Epithelial cell of esophagus (primary cell): ENCODE data around the gene IFI27L1.

Experiments
- DNase-seq: peaks from one replicate; pipeline ENCODE4 v3.0.0; 2010; ENCODE audit warnings: low read depth
- H3K4me3 ChIP-seq: 2 replicates; pipeline ENCODE4 v1.5.1; 2011; ENCODE audit warnings: mild to moderate bottlenecking, low read length, control low read depth
- TF ChIP-seq, protein P1 (sequence below): IDR thresholded peaks from 2 replicates; pipeline ENCODE4 v1.5.1; 2011; ENCODE audit warnings: low read depth, mild to moderate bottlenecking, low read length, control low read depth, inconsistent platforms; ENCODE audit not compliant: insufficient read depth; ENCODE audit errors: missing control alignments

Gene IFI27L1

DNA sequence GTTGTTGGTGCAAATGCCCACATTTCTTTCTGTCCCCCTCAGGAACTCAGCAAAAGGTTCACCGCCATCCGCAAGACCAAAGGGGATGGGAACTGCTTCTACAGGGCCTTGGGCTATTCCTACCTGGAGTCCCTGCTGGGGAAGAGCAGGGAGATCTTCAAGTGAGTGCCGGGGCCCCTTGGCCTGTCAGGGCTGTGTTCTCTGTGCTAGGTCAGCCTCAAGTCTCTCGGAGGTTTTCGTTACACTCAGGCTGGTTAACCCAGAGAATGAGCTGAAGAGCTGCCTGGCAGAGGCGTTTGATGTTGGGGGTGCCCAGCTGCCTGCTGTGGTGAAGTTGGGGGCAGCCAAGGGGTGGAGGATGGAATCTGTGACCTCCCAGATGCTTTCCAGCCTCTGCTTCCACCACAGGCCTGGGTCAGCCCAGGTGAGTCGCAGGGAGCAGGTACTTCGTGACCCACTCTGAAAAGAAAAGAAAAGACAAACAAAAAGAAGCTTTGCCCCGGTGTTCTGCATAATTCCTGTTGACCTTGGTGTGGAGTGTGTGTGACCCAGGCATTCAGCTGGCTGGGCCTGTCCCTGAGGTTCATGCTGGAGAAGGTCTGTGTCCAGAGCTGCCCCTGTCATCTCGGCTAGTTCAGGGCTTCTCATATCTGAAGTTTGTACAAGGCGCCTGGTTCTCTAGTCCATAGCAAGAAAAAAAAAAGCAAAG lies 42.0 kb upstream of the IFI27L1 start:
- DNase-seq = no peak
- TF ChIP-seq, protein P1, sequence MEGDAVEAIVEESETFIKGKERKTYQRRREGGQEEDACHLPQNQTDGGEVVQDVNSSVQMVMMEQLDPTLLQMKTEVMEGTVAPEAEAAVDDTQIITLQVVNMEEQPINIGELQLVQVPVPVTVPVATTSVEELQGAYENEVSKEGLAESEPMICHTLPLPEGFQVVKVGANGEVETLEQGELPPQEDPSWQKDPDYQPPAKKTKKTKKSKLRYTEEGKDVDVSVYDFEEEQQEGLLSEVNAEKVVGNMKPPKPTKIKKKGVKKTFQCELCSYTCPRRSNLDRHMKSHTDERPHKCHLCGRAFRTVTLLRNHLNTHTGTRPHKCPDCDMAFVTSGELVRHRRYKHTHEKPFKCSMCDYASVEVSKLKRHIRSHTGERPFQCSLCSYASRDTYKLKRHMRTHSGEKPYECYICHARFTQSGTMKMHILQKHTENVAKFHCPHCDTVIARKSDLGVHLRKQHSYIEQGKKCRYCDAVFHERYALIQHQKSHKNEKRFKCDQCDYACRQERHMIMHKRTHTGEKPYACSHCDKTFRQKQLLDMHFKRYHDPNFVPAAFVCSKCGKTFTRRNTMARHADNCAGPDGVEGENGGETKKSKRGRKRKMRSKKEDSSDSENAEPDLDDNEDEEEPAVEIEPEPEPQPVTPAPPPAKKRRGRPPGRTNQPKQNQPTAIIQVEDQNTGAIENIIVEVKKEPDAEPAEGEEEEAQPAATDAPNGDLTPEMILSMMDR = no peak
- H3K4me3 ChIP-seq = no peak overlapping the region

DNA sequence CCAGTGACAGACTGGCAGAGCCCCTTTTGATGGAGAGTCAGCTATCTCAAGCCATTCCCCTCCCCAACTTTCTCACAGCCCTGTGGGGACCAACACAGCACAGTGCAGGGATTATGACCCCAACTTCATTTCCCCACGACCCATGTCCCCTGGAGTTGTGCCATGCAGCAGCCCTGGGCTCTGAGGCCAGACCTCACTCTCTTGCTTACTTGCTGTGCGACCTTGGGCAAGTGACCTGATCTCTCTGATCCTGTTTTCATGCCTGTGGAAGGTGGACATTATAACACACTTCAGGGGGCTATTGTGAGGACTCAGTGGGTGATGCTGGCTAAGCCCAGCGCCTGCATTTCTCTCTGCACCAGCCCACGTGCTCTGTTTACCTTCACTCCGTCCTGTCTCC lies 40.9 kb upstream of the IFI27L1 start:
- TF ChIP-seq, protein P1 = no peak
- no peak for DNase-seq
- H3K4me3 ChIP-seq = no peak overlapping the region

DNA sequence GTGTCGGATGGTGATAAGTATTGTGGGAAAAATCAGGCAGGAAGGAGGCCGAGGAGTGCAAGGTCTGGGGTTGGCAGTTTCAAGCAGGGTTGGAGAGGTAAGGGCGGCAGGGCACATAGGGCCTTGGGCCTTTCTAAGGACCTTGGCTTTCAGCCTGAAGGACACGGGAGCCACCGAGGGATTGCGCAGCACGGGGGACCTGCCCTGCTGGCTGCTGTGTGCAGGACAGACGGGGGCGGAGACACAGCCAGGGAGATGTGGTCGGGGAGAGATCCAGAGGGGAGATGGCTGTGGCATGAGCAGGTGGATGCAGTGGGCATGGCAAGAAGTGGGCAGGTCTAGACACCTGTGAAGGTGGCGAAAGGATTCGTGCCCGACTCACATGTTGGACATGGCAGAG lies 40.3 kb upstream of the IFI27L1 start:
- H3K4me3 ChIP-seq = no peak overlapping the region
- TF ChIP-seq, protein P1 = no peak
- DNase-seq = no peak

DNA sequence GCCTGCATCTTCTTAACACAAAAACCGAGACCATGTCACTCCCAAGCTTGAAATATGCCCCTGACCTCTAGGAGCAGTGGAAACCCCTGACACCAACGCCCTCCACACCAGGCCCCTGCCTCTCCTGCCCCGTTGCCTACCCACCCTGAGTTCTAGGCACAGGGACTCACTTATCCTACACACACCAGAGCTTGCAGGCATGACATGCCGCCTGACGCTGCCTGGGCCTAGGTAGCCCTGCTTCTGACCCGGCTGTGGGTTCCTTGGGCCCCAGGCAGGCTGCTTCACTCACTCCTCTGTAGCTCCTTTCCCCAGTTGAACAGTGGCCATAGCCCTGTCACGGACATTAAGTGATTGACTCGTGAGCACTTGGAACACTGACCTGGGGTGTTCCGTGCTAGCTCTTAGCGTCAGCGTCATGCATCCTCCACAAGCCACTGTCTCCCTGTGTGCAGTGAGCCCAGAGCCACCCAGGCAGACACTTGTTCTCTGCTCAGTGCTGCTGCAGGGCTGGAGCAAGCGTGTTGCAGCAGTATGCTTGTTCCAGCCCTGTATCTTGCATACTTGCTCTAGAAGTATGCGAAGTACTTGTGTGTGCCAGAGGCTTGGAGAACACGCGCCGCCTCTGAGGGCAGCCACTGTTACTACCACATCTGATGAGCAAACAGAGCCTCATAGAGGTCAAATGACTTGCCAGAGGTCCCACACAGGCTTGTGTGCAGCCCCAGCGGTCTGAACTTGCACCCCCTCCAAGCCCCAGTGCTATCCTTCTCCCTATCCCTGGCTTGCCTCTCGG lies 39.4 kb upstream of the IFI27L1 start:
- TF ChIP-seq, protein P1 = no peak
- peak; percentile 20 for DNase-seq

DNA sequence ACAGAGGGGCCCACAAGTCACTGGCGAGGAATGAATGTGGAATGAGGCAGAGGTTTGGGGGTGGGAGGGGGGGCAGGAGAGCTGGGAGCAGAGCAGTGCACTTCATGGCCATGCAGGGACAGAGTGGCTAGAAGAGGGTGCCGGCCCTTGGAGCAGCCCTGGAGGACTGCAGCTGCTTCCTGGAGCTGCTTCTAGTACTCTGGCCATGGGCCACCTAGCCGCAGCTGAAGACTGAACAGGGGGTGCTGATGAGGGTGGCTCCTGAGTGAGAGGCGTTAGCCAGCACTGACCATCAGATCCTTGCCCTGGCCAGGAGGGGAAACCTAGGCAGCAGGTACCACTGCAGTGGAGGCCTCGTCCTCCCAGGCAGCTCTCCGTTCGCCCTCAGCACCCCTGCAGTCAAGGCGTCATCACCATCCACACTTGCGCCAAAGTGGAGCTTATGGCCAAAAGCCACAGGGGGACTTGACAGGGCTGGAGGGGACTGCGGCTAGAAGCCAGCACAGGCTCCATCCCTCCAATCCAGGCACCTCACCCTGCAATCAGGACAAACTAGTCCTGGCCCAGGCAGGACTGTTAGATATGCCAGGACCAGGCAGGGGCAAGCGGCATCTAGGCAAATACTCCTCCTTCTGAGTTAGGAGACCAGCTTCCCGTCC lies 38.5 kb upstream of the IFI27L1 start:
- TF ChIP-seq, protein P1 = no peak
- DNase-seq = no peak
- H3K4me3 ChIP-seq = no peak overlapping the region

More for the DNA sequence above, 39.4 kb upstream of the IFI27L1 start:
- no peak overlapping the region for H3K4me3 ChIP-seq

DNA sequence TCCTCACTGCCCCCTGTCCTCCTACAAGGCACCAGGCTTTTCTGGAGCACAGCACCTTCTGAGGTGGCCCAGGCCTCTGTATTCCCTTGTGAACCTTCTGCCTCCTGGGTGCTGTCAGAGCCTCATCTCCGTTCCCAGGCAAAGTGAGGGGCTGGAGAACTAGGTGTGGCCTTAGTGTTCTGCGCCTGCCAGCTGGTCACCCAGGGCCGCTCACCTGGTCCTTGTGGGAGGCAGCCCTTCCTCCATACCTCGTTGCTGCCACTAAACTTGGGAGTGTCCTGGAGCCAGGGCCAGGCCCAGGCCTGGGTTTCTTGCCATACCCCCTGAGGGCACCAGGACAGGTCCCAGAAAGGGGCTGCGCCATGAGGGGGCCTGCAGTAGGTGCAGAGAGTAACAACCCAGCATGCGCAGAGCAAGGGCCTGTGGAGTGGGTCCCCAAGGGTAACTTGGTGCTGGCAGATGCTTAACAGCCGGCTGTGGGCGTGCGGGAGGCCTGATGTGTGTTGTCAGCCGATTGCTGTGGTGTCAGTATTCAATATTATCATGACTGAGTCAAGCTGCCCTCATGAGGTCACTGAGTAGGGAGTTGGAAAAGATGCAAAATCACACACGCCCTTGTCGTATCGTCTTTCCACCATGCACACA lies 37.9 kb upstream of the IFI27L1 start:
- DNase-seq = no peak
- TF ChIP-seq, protein P1 = no peak
- H3K4me3 ChIP-seq = no peak overlapping the region
